ENCODE data around the gene CD22. TPM values are rescaled to one million over a fixed set of nuclear protein-coding genes. Genes with fewer than 3 reads are reported as not detected.

Gene CD22
- total RNA-seq, 1 experiment from 2014 or later, result not detected

DNA sequence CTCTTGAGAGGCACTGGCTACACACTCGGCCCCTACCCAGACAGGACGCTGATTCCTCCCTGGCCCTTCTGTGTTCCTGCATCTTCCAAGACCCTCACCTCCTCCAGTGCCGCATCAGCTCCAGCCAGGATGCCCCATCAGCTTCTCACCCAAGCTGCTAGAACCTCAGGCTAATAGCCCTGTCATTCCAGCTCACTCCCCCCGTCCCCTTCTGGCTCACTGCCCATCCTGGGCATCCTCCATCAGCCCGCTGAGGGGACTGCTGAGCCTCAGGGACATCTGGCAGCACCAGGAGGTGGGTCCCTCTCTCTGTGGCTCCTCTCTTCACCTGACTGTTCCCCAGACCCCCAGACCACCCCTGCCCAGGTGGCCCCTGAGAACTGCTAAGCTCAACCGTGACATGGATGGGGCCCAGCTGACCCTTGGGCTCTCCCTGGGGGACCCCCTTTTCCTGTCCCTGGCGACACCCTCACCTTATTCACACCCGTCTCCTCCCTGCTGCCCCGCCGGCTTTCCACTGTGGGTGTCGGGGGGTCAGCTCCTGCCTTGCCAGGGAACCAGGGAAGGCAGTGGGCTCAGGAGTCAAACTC lies 34.1 kb downstream of the CD22 start:
- no peak overlapping the region for H2BK15ac ChIP-seq (ENCODE audit: low read depth, low read length)
- no peak overlapping the region for H3K27ac ChIP-seq (ENCODE audit: insufficient read length, low read depth, low read length)
- no peaks in the 10 kb centered on the region for H3K9me3 ChIP-seq (ENCODE audit: control insufficient read depth, low read depth, low read length)
- H4K20me1 ChIP-seq (ENCODE audit: control insufficient read depth, insufficient read depth, insufficient read length), result no peaks in the 10 kb centered on the region
- H2BK5ac ChIP-seq (ENCODE audit: insufficient read length, low read length), result no peak overlapping the region
- H4K91ac ChIP-seq (ENCODE audit: insufficient read length, low read depth, low read length), result no peak overlapping the region
- H3K23ac ChIP-seq (ENCODE audit: insufficient read length, low read depth, low read length), result no peak overlapping the region
- Mint-ChIP-seq H3K4me1 (peaks cover 1 to 3% of the 10 kb centered on the region in 2 experiments; a peak in 2 of 4 replicates), H3K9me3 (no peaks in the 10 kb centered on the region), H3K27me3 (ENCODE audit: low read depth) (peaks cover 10% of the 10 kb centered on the region), H3K4me3 (no peak overlapping the region), H3K36me3 (ENCODE audit: insufficient read depth in 1 of 3, low read depth in 3 of 3) (no peaks in the 10 kb centered on the region), H3K27ac (no peak overlapping the region)
- no peaks in the 10 kb centered on the region for H3K79me1 ChIP-seq (ENCODE audit: insufficient read depth, low read depth, low read length, poor library complexity, severe bottlenecking)
- no peak overlapping the region for H3K18ac ChIP-seq (ENCODE audit: insufficient read length, low read depth, low read length)
- WGBS (ENCODE audit: extremely low coverage, insufficient read length, low lambda C conversion rate), result no CpG with 5 or more reads among the region's 11 CpGs
- no peak overlapping the region for H3K4me2 ChIP-seq (ENCODE audit: insufficient read depth, insufficient read length, low read length)
- no peak overlapping the region for H4K5ac ChIP-seq (ENCODE audit: insufficient read length, low read depth, low read length)
- H2BK120ac ChIP-seq (ENCODE audit: low read depth, low read length, poor library complexity, severe bottlenecking), result no peak overlapping the region
- peak; percentile 4 for DNase-seq
- H3K56ac ChIP-seq (ENCODE audit: insufficient read length, low read depth, low read length), result no peak overlapping the region
- H3K27me3 ChIP-seq (ENCODE audit: insufficient read depth, low read length), result no peaks in the 10 kb centered on the region
- TF ChIP-seq, protein P1, sequence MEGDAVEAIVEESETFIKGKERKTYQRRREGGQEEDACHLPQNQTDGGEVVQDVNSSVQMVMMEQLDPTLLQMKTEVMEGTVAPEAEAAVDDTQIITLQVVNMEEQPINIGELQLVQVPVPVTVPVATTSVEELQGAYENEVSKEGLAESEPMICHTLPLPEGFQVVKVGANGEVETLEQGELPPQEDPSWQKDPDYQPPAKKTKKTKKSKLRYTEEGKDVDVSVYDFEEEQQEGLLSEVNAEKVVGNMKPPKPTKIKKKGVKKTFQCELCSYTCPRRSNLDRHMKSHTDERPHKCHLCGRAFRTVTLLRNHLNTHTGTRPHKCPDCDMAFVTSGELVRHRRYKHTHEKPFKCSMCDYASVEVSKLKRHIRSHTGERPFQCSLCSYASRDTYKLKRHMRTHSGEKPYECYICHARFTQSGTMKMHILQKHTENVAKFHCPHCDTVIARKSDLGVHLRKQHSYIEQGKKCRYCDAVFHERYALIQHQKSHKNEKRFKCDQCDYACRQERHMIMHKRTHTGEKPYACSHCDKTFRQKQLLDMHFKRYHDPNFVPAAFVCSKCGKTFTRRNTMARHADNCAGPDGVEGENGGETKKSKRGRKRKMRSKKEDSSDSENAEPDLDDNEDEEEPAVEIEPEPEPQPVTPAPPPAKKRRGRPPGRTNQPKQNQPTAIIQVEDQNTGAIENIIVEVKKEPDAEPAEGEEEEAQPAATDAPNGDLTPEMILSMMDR (conservative IDR thresholded peaks at IDR 0.05), result no peak
- no peak overlapping the region for H3K9ac ChIP-seq (ENCODE audit: extremely low read depth, insufficient read length, low read length)
- no peaks in the 10 kb centered on the region for H3K79me2 ChIP-seq (ENCODE audit: insufficient read depth, low read length)
- no peak overlapping the region for H2AFZ ChIP-seq (ENCODE audit: low read length)
- no peak overlapping the region for H2AK5ac ChIP-seq (ENCODE audit: insufficient read length, low read length)
- no peak overlapping the region for H2BK12ac ChIP-seq (ENCODE audit: insufficient read length, low read depth, low read length)
- no peaks in the 10 kb centered on the region for H3K4me1 ChIP-seq (ENCODE audit: insufficient read depth, low read length)
- no peak overlapping the region for H3T11ph ChIP-seq (ENCODE audit: low read length)
- no peak overlapping the region for H2BK20ac ChIP-seq (ENCODE audit: low read depth, low read length, poor library complexity, severe bottlenecking)
- H3K14ac ChIP-seq (ENCODE audit: insufficient read depth, low read length), result no peak overlapping the region
- no peak overlapping the region for H3K4ac ChIP-seq (ENCODE audit: low read depth, low read length)
- H4K8ac ChIP-seq (replicated peaks; ENCODE audit: insufficient read length, low read depth, low read length), result no peak overlapping the region
- H3K23me2 ChIP-seq (ENCODE audit: insufficient read length, low read depth, low read length, poor library complexity, severe bottlenecking), result no peaks in the 10 kb centered on the region

Measured in H9 (cell line).